Stimulated activated CD4-positive, alpha-beta T cell treated with anti-CD3 and anti-CD28 coated beads, TNF-alpha, amount 100 ng/mL, for 24 hours (primary cell): Measurements from ENCODE around the gene PRDM16.

Experiments used
- DNase-seq, 3 experiments: peaks; one replicate each; pipeline ENCODE4 v3.0.0-alpha.2; 2020; ENCODE audit warnings: low read depth in 3 of 3

PRDM16 gene

GRCh38 chr1:3068564-3069431 is at the start of gene PRDM16:
TSS of gene PRDM16 (plus strand) at chr1:3069203. CDS start at chr1:3069260, 57 bp downstream.
- DNase-seq = peak in 1 of 3 experiments; percentile 25

GRCh38 chr1:3019516-3020051 is 49.4 kb upstream of the PRDM16 start:
- DNase-seq = no peak

GRCh38 chr1:3020263-3020909 is 48.6 kb upstream of the PRDM16 start:
- no peak for DNase-seq

GRCh38 chr1:3021233-3021671 is 47.8 kb upstream of the PRDM16 start, which contains the start of gene ACTRT2:
TSS of gene ACTRT2 (plus strand) at chr1:3021467. CDS start at chr1:3021687, 220 bp downstream.
- DNase-seq = no peak

- DNase-seq = no peak
Measured at GRCh38 chr1:3021801-3022401, 47.1 kb upstream of the PRDM16 start.

GRCh38 chr1:3022511-3022973 is 46.5 kb upstream of the PRDM16 start:
- no peak for DNase-seq

- no peak for DNase-seq
Measured at GRCh38 chr1:3022976-3023375, 46.0 kb upstream of the PRDM16 start.

GRCh38 chr1:3024019-3024418 is 45.0 kb upstream of the PRDM16 start:
- no peak for DNase-seq

GRCh38 chr1:3024588-3024987 is 44.4 kb upstream of the PRDM16 start:
- no peak for DNase-seq

- no peak for DNase-seq
Measured at GRCh38 chr1:3026124-3026523, 42.9 kb upstream of the PRDM16 start.

GRCh38 chr1:3026581-3027391 is 42.2 kb upstream of the PRDM16 start:
- DNase-seq = no peak

GRCh38 chr1:3027611-3028371 is 41.2 kb upstream of the PRDM16 start:
- no peak for DNase-seq

- DNase-seq = no peak
Measured at GRCh38 chr1:3028531-3029282, 40.3 kb upstream of the PRDM16 start.

GRCh38 chr1:3029481-3029961 is 39.5 kb upstream of the PRDM16 start:
- no peak for DNase-seq

GRCh38 chr1:3029991-3030662 is 38.9 kb upstream of the PRDM16 start:
- no peak for DNase-seq

- DNase-seq = no peak
Measured at GRCh38 chr1:3030663-3031381, 38.2 kb upstream of the PRDM16 start.

GRCh38 chr1:3031401-3032221 is 37.4 kb upstream of the PRDM16 start:
- no peak for DNase-seq
